GM18909 (cell line): ENCODE measurements around the gene GTF3C5.
"Not testable (repeated sequence)": the region's sequence is repeated elsewhere in the genome, so short reads cannot be mapped to it uniquely, and the experiment has no call there.

Experiments used
- ATAC-seq: cut with Tn5 transposase; IDR thresholded peaks from one replicate; pipeline ENCODE4 v1.9.1; 2021; ENCODE audit warnings: mild to moderate bottlenecking; ENCODE audit not compliant: unreplicated experiment, poor library complexity

Gene GTF3C5

GRCh38 chr9:133086212-133086860 is 55.5 kb downstream of the GTF3C5 start:
- ATAC-seq: not testable (repeated sequence)

DNA sequence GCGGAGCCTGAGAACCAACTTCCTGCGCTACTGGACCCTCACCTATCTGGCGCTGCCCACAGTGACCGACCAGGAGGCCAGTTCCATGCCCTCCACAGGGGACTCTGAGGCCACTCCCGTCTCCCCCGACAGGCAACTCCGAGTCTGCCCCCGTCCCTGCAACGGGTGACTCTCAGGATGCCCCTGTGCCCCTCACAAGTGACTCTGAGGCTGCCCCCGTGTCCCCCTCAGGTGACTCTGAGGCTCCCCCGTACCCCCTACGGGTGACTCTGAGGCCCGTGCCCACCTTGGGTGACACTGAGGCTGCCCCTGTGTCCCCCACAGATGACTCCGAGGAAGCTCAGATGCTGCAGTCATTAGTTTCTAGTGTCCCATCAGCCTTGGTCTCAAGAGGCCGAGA is 56.1 kb downstream of the GTF3C5 start:
- no peak for ATAC-seq

DNA sequence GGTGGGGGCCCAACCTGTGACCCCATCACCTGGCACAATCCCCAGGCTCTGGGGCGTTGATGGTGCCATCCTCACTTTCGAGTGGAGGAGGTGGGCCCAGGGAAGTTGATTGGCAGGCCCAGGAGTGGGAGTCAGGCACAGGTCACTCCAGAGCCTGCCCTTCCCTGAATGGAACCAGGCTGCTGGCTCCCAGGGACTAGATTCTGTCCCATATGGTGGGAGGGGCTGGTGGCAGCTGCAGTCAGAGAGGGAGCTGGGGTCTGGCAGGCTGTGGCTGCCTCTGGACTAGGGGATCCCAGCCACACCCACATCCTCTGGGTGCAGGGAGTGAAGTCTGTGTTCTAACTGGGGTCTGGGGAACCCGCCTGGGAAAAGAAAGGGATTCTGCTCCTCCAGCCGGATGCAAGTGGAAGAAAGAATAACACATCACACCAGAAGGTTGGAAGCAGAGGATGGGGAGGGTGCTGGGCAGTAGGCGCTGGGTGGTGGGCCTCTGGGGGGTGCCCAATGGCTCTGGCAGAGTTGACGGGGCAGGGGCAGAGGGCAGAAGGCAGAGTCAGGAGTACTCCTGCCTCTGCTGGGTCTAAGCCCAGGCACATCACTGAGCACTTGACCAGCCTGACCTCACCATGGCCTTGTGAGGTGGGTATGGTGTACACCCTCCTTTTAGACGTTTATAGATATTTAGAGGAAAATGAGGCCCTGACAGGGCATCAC is 56.8 kb downstream of the GTF3C5 start:
- no peak for ATAC-seq

DNA sequence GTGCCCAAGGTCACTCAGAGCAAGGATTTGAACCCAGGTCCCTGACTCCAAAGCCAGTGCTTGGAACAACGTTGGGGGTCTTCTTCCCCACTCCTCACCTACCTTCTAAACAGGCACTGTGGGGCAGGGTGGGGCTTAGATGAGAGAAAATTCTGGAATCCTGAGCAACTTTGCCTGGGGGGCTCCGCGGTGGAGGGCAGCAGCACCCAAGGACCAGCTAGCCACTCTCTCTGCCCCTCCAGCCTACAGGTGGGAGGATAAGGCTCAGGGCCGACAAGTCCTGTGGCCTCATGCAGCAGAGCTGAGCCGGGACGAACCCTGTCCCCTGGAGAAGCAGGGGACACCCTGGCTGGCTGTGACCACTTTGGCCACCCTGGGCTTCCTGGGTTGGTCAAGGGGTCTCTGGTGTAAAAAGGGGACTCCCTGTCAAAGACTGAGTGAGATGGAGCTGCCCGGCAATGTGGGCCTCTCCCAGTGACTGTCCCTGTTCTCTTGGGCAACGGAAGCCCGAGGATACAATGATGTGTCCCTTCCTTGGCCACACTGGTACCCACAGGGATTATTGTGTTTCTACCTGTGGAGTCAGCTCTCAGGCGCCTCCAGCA is 57.5 kb downstream of the GTF3C5 start:
- ATAC-seq: no peak

DNA sequence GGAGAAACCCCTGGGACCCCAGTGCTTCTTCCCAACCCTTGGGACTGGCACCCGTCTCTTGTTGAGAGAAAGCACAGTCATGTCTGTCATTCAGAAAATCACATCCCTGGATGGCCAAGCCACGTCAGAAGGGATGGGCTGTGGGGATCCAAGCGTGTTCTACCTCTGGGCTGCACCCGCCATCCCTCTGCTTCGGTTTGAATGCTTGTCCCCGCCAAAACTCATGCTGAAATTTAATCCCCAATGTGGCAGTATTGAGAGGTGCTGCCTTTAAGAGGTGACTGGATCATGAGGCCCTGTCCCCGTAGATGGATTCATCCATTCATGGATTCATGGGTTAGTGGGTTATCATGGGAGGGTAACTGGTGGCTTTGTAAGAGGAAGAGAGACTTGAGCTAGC is 58.0 kb downstream of the GTF3C5 start:
- no peak for ATAC-seq

GRCh38 chr9:133089271-133089671 is 58.5 kb downstream of the GTF3C5 start:
- no peak for ATAC-seq

DNA sequence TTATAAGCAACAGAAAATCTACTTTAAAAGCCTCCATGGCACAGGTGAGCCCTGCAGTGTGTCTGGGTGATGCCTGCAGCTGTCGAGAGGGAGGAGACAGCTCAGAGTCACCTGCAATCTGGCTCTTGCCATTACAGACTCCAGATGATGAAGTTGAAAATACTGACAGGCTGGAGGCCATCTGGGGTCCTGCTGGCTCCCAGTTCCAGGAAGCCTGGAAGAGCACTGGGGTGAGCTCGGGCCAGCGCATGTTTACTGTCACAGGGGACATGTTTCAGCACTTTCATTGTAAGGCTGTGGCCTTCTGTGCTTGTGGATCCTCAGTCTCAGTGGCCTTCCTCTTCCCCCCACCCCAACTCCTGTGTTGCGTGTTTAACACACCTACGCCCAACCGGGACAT is 59.4 kb downstream of the GTF3C5 start:
- ATAC-seq: no peak

GRCh38 chr9:133090752-133091385 is 60.1 kb downstream of the GTF3C5 start:
- no peak for ATAC-seq

GRCh38 chr9:133094351-133094750 is 63.6 kb downstream of the GTF3C5 start:
- ATAC-seq: not testable (repeated sequence)

DNA sequence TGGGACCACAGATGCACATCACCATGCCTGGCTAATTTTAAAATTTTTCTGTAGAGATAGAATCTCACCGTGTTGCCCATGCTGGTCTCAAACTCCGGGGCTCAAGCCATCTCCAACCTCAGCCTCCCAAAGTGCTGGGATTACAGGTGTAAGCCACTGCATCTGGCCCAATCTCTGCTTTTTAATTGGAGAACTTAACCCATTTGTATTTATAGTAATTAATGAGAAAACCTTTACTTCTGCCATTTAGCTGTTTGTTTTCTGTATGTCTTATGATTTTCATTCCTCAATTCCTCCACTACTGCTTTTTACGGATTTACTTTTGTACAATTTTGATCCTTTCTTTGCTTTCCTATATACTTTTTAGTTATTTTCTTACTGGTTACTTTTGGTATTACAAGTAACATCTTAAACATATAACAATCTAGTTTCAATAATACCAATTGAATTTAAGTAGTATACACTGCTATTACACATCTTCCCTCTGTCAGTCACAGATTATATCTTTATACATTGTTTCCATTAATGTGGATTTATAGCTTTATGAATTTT is 64.1 kb downstream of the GTF3C5 start:
- ATAC-seq: no peak

- no peak for ATAC-seq
These were observed 67.4 kb downstream of the GTF3C5 start for GRCh38 chr9:133098104-133098754.

GRCh38 chr9:133098871-133099270 is 68.1 kb downstream of the GTF3C5 start:
- ATAC-seq: no peak

DNA sequence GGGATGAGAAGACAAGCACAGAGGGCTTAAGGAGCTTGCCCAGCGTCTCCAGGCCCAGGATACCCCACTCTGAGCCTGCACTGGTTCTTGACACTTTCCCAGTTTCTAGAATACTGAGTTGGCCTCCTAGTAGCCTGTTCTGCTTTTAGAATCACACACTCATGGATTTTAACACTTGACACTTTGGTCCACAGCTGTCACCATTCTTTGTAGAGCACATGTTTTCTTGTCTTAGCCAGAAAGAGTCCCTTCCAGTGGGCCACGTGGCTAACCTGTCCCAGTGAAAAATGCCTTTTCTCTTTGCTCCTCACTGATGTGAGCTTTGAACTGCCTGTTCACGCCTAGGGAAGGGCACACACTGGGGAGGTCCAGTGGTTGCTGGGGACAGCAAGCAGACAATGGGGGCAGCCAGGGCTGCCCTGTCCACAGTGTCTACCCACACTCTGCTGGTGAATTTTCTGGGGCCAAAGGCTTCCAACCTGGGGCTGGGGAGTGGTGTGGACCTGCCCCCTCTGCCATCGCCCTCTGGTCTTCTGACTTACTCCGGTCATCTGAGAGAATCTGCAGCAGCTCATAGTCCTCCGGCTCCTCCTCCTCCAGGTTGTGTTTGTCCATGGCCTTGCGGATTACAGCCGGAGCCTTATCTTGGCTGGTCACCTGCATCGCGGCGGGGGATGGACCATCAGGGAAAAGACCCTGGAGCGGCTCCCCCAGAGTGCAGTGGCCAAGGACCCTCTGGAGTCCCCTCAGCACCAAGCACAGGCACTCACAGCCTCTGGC is 69.1 kb downstream of the GTF3C5 start:
- no peak for ATAC-seq

- no peak for ATAC-seq
These were observed 69.9 kb downstream of the GTF3C5 start for GRCh38 chr9:133100506-133101355.

DNA sequence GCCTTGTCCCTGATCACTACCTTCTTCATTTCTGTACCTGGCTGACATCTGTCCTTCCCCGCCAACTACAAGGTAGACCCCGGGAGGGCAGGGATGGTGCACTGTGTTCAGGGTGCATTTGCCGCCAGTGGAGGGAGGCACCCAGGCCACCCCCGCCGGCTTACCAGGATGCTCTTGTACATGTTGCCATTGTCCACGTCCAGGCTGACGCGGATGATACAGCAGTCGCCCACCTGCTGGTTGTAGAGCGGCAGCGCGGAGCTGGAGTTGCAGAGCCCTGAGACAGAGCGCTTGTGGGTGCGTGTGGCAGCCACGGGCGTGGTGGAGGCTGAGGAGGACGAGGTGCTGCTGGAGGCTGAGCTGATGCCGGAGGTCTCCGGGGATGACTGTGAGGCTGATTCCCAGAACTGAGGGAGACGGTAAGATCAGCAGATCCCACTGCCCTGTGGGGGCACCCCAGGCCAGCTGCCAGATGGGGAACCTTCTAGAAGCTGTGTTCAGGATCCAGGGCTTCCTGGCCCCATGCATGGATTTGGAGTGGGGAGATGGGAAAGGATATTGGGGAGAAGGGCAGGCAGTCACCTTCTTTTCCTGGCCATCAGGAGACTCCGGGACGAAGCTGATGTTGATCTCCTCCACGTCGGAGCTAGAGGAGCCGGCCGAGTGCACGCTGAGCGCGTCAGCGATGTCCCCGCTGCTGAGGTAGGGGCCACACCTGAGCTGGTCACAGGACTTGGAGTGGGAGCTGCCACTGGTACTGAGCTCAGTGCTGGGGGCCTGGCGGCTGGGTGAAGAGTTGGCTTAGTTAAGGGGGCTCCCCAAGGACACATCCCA is 70.8 kb downstream of the GTF3C5 start:
- no peak for ATAC-seq

DNA sequence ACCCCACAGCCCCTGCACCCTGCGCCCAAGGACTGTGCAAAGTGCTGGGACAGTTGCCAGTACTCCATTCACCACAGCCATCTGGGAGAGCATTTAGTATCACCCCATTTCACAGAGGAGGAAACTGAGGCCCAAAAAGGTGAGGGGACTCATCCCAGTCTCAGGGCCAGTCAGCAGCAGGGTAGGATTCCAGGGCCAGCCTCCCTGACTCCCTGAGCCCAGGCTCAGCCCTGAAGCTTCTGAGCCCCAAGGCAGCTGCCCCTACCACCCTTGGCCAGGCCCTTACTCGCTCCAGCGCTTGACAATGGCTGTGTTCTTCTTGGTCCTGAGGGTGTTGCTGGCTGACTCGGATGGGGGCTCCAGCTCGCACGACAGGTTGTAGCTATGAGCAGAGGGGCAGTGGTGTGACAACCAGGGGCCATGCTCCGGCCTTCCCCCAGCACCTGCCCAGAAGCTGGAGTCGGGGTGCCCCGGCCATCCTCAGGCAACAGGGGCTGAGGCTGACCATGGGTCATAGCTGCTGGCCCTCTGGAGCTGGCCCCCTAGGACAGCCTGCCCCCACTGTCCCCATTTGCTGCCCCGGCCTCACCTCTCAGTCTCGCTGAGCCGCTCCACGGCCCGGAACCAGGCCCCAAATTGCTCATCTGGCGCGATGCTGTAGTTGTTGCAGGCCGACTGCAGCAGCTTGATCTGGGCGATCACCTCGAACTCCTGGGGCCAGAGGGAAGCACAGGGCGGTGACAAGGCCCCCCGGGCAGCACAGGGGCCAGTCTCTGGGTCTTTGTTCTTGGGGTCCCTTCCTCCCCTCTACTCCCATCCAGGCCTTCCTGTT is 71.6 kb downstream of the GTF3C5 start:
- no peak for ATAC-seq
